RWPE2 (cell line): Measurements from ENCODE around the gene PPP4R1.

Experiments used
- ATAC-seq: fragments of 200-7000 bp; cut with Tn5 transposase; 3 replicates; pipeline ENCODE4 v1.9.1; 2021; ENCODE audit warnings: low read depth
- DNase-seq: peaks from one replicate; pipeline ENCODE4 v3.0.0-alpha.2; 2020; ENCODE audit warnings: low spot score
- H3K27ac ChIP-seq: fragments of 450-650 bp; 2 replicates; pipeline ENCODE4 v1.5.1; 2017; ENCODE audit warnings: mild to moderate bottlenecking; ENCODE audit not compliant: poor library complexity, severe bottlenecking
- H3K27me3 ChIP-seq: fragments of 250-450 bp; sonication (Bioruptor Pico); 2 replicates; pipeline ENCODE4 v1.5.1; 2021; ENCODE audit warnings: mild to moderate bottlenecking, moderate library complexity; ENCODE audit not compliant: insufficient read depth, poor library complexity, severe bottlenecking
- H3K36me3 ChIP-seq: fragments of 250-450 bp; sonication (Bioruptor Pico); 2 replicates; pipeline ENCODE4 v1.5.1; 2020; ENCODE audit warnings: low read depth, mild to moderate bottlenecking, moderate library complexity
- H3K4me1 ChIP-seq: fragments of 250-450 bp; sonication (Bioruptor Pico); 2 replicates; pipeline ENCODE4 v1.5.1; 2021; ENCODE audit warnings: mild to moderate bottlenecking, moderate library complexity; ENCODE audit not compliant: insufficient read depth, poor library complexity, severe bottlenecking
- H3K4me3 ChIP-seq: fragments of 250-450 bp; sonication (Bioruptor Pico); 2 replicates; pipeline ENCODE4 v1.5.1; 2021; ENCODE audit warnings: mild to moderate bottlenecking, moderate library complexity; ENCODE audit not compliant: severe bottlenecking
- H3K9me3 ChIP-seq: fragments of 250-450 bp; sonication (Bioruptor Pico); 2 replicates; pipeline ENCODE4 v1.5.1; 2021; ENCODE audit warnings: mild to moderate bottlenecking, moderate library complexity; ENCODE audit not compliant: severe bottlenecking
- TF ChIP-seq, protein P1 (sequence below): fragments of 450-650 bp; IDR thresholded peaks from one replicate; pipeline ENCODE4 v1.5.1; 2017; ENCODE audit warnings: mild to moderate bottlenecking, moderate library complexity; ENCODE audit not compliant: poor library complexity, severe bottlenecking

Gene PPP4R1, protein sequence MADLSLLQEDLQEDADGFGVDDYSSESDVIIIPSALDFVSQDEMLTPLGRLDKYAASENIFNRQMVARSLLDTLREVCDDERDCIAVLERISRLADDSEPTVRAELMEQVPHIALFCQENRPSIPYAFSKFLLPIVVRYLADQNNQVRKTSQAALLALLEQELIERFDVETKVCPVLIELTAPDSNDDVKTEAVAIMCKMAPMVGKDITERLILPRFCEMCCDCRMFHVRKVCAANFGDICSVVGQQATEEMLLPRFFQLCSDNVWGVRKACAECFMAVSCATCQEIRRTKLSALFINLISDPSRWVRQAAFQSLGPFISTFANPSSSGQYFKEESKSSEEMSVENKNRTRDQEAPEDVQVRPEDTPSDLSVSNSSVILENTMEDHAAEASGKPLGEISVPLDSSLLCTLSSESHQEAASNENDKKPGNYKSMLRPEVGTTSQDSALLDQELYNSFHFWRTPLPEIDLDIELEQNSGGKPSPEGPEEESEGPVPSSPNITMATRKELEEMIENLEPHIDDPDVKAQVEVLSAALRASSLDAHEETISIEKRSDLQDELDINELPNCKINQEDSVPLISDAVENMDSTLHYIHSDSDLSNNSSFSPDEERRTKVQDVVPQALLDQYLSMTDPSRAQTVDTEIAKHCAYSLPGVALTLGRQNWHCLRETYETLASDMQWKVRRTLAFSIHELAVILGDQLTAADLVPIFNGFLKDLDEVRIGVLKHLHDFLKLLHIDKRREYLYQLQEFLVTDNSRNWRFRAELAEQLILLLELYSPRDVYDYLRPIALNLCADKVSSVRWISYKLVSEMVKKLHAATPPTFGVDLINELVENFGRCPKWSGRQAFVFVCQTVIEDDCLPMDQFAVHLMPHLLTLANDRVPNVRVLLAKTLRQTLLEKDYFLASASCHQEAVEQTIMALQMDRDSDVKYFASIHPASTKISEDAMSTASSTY

DNA sequence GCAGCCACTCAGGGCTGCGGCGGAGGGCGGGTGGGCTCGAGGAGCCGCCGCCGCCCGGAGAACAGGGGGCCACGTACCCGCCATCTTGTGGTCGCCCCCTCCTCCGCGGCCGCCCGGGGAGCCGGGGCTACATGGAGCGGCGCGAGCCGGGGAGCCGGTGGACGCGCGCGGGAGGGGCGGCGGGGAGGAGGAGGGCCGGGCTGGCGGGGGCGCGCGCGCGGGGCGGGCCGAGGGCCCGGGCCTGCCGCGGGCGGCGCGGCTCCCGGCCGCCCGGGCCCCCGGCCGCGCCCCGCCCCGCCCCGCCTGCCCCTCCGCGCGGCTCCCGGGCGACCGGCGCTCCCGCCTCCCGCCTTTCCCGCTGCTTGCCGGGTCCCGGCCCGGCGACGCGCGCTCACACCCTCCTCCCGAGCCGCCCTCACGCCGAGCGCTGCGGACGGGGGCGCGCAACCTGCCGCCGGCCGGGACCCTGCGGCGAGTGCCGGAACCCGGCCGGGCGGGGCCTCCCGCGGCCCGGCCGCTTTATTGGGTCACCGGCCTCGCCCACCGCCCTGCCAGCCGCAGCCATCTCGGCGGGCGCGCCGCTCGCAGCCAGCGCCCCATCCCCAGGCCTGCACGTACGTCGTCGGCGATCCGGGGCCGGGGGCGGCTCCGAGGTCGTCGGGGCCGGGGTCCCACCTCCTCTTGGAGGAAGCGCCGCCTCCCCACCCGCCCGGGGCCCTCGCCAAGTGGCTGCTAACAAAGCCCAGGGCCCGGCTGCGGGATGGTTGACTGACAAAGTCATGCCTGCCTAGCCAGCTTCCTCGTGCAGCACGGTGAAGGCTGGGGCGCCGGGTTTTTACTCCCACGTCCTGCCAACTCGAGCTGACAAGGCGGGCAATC, at the start of gene PPP4R1:
TSS of gene PPP4R1 (minus strand) at position 159 of the 879 bp plus-strand sequence. CDS start at position 84, 75 bp downstream.
- Histone ChIP-seq H3K27me3 (no peaks in the 10 kb centered on the region), H3K4me1 (peaks cover 61% of the 10 kb centered on the region), H3K36me3 (peaks cover 37% of the 10 kb centered on the region), H3K27ac (peak within 1 kb of the TSS; percentile 98), H3K9me3 (no peaks in the 10 kb centered on the region), H3K4me3 (peak within 1 kb of the TSS; percentile 94)
- DNase-seq (peak; percentile 86), ATAC-seq (peak; percentile 47)
- TF ChIP-seq, protein P1, sequence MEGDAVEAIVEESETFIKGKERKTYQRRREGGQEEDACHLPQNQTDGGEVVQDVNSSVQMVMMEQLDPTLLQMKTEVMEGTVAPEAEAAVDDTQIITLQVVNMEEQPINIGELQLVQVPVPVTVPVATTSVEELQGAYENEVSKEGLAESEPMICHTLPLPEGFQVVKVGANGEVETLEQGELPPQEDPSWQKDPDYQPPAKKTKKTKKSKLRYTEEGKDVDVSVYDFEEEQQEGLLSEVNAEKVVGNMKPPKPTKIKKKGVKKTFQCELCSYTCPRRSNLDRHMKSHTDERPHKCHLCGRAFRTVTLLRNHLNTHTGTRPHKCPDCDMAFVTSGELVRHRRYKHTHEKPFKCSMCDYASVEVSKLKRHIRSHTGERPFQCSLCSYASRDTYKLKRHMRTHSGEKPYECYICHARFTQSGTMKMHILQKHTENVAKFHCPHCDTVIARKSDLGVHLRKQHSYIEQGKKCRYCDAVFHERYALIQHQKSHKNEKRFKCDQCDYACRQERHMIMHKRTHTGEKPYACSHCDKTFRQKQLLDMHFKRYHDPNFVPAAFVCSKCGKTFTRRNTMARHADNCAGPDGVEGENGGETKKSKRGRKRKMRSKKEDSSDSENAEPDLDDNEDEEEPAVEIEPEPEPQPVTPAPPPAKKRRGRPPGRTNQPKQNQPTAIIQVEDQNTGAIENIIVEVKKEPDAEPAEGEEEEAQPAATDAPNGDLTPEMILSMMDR: no peak

DNA sequence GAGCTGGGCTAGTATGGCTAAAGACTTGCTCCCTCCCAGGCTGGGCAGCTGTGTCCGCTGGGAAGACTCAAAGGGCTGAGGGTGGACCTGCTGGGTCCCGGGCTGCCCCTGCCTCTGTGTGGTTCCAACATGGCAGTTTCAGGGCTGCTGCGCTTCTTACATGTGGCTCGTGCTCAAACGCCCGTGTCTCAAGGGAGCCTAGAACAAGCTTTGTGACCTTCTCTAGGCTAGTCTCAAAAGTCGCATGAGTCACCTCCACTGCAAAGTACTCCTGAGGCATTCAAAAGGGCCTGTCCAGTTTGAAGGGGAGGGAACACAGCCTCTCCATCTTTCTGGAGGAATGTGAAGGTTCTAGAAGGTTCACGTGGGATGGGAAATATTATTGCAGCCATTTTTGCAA, 49.0 kb upstream of the PPP4R1 start:
- ATAC-seq: no peak
- Histone ChIP-seq H3K27me3 (no peaks in the 10 kb centered on the region), H3K4me1 (peaks cover 12% of the 10 kb centered on the region), H3K9me3 (no peaks in the 10 kb centered on the region), H3K36me3 (no peaks in the 10 kb centered on the region), H3K4me3 (no peak overlapping the region), H3K27ac (no peak overlapping the region)
- DNase-seq: no peak
- TF ChIP-seq, protein P1: no peak

DNA sequence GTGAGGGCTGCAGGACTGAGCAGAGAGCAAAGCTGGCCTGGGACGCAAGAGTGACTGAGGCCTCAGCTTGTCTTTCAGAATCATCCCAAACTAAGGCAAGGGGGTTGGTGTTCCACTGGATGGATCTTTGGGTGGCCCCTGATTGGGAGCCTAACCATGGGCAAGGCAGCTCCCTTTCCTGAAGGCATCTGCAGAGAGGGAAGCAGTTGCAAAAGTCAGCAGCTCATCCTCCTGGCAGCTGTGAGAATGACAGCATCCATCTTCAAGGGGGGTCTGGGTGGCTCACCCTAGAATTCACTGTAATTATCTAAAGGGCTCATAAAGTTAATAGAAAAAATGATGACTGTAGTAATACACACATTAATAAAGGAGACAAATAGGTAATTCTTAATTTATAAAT, 47.2 kb upstream of the PPP4R1 start:
- Histone ChIP-seq H3K27ac (no peak overlapping the region), H3K9me3 (no peaks in the 10 kb centered on the region), H3K4me3 (no peak overlapping the region), H3K36me3 (no peaks in the 10 kb centered on the region), H3K4me1 (peaks cover 25% of the 10 kb centered on the region), H3K27me3 (no peaks in the 10 kb centered on the region)
- no peak for ATAC-seq
- DNase-seq: no peak
- TF ChIP-seq, protein P1: peak; percentile 56

DNA sequence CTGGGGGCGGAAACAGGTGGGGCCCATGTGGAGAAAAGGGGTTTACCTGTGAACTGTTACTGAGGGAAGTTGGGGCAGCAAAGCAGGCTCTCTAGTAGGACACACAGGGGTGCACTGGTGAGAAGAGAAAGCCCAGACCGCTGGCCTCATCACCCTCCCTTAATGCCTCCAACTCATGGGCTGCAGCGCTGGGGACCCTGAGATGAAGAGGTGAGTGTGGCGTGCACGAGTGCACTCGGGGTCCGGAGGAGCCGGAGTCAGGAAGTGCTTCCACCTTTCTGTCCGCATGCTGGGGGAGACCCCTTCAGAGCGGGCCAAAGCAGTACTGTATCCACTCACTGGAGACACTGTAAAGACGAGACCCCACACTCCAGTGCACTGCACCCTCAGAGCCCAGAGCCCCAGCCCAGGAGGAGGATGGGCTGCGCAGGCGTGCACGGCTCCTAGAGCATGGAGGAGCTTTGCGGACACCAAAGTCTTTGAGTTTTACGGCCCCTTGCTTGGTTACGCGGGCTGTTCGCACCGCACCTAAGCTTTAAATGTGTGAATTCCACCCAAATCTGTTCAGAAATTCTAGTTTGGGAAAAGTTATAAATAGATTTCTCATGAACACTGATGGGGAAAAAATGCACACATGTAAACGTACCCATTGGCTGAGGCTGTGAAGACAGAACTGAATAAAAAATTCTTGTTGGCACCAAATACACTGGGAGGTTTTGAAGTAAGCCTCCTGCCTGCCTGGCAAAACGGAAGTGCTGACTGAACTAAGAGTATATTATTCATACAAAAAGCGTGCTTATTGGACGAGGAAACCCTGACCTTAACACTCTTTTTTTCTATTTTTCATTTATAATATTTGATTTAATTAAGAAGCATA, 45.4 kb upstream of the PPP4R1 start:
- H3K36me3 ChIP-seq: no peaks in the 10 kb centered on the region
- H3K27me3 ChIP-seq: no peaks in the 10 kb centered on the region
- peak overlapping the region; percentile 99 for H3K27ac ChIP-seq
- H3K9me3 ChIP-seq: no peaks in the 10 kb centered on the region
- TF ChIP-seq, protein P1: no peak
- DNase-seq (no peak), ATAC-seq (no peak)
- peaks cover 36% of the 10 kb centered on the region for H3K4me1 ChIP-seq
- H3K4me3 ChIP-seq: no peak overlapping the region
